K562 (cell line): ENCODE results near the gene NUP153. TPM values are rescaled to one million over a fixed set of nuclear protein-coding genes. Genes with fewer than 3 reads are reported as not detected.
A peak's percentile ranks its signal among the peaks of the same experiment; 100 is the strongest.

Source experiments
- ATAC-seq: fragments of 200-7000 bp; cut with Tn5 transposase; 3 replicates; pipeline ENCODE4 v1.9.1; 2020; ENCODE audit warnings: moderate library complexity
- BruUV-seq: library from RNA; stranded (reverse); fragments of 400-500 nt; replicated peaks from 2 replicates; lab custom pipeline; 2021; lab: Mats Ljungman, UMichigan
- CTCF ChIA-PET: fragments of 300-600 bp; formaldehyde crosslinking; extraction: SDS; loops from one replicate; lab custom pipeline; 2021; ENCODE audit warnings: low intra/inter-chr PET ratio; lab: Yijun Ruan, JAX
- POLR2A ChIA-PET: fragments of 300-600, 350-650 bp; sonication (Branson Sonifier 250); formaldehyde crosslinking; extraction: SDS; loops from one replicate; lab custom pipeline; 2021; ENCODE audit warnings: antibody characterized with exemption, inconsistent platforms; lab: Yijun Ruan, JAX
- DNase-seq, 4 experiments: peaks; one replicate each; pipeline versions ENCODE4 v3.0.0 to v3.0.0-alpha.2; 2011 to 2018; ENCODE audit warnings: low spot score in 3 of 4, mixed read lengths in 3 of 4; ENCODE audit errors: extremely low read depth in 1 of 4
- FAIRE-seq: peaks from 2 replicates; lab custom pipeline; 2011; peaks lifted over from hg19 to GRCh38; lab: Jason Lieb, UNC
- H2AFZ ChIP-seq: 2 replicates; pipeline ENCODE4 v1.6.0; 2011; ENCODE audit warnings: low read depth, low read length, control low read depth, inconsistent platforms
- H3K27ac ChIP-seq: fragments of 200-600 bp; 3 replicates; pipeline ENCODE4 v1.8.0; 2011; ENCODE audit warnings: low read depth, mild to moderate bottlenecking, control low read depth, inconsistent platforms, low read length, moderate library complexity, mixed read lengths; ENCODE audit errors: extremely low read depth
- H3K27me3 ChIP-seq, 2 experiments: fragments of 300-600 bp in 1 of 2; 2 replicates in 1 of 2; 3 replicates in 1 of 2; pipeline versions ENCODE4 v1.6.0 to v1.8.0; 2011; ENCODE audit warnings: inconsistent platforms in 2 of 2, low read length in 2 of 2, mild to moderate bottlenecking in 1 of 2, mixed read lengths in 1 of 2, moderate library complexity in 1 of 2; ENCODE audit not compliant: control insufficient read depth in 2 of 2, insufficient read depth in 2 of 2
- H3K36me3 ChIP-seq: fragments of 300-600 bp; 3 replicates; pipeline ENCODE4 v1.8.0; 2011; ENCODE audit warnings: mild to moderate bottlenecking, low read length, inconsistent platforms; ENCODE audit not compliant: control insufficient read depth, insufficient read depth
- H3K4me1 ChIP-seq, 2 experiments: fragments of 200-600 bp in 1 of 2; replicated peaks in 1 of 2; 2 replicates in 1 of 2; 3 replicates in 1 of 2; pipeline versions ENCODE4 v1.5.1 to v1.8.0; 2011; ENCODE audit warnings: inconsistent platforms in 2 of 2, low read length in 2 of 2, mild to moderate bottlenecking in 1 of 2, mixed read lengths in 1 of 2, moderate library complexity in 1 of 2; ENCODE audit not compliant: control insufficient read depth in 2 of 2, insufficient read depth in 2 of 2
- H3K4me2 ChIP-seq: 2 replicates; pipeline ENCODE4 v1.6.1; 2011; ENCODE audit warnings: low read length, control low read depth, inconsistent platforms, mixed read lengths; ENCODE audit not compliant: insufficient read depth
- H3K4me3 ChIP-seq: fragments of 200-600 bp; sonication (generic), shearing (Covaris generic); 2 replicates; pipeline ENCODE4 v1.5.1; 2016; ENCODE audit warnings: control low read depth, inconsistent platforms
- H3K79me2 ChIP-seq: fragments of 200-600 bp; 3 replicates; pipeline ENCODE4 v1.8.0; 2011; ENCODE audit warnings: low read length, inconsistent platforms; ENCODE audit not compliant: control insufficient read depth, insufficient read depth
- H3K9ac ChIP-seq, 2 experiments: 2 replicates each; pipeline versions ENCODE4 v1.6.0 to v1.6.1; 2011; ENCODE audit warnings: low read depth in 2 of 2, low read length in 2 of 2, control low read depth in 1 of 2, inconsistent platforms in 1 of 2, mild to moderate bottlenecking in 1 of 2, mixed read lengths in 1 of 2; ENCODE audit not compliant: insufficient read depth in 1 of 2
- H3K9me1 ChIP-seq: one replicate; pipeline ENCODE4 v1.6.0; 2011; ENCODE audit warnings: inconsistent platforms, mild to moderate bottlenecking, low read length, moderate library complexity; ENCODE audit not compliant: control insufficient read depth, insufficient read depth
- H3K9me3 ChIP-seq: replicated peaks from 2 replicates; pipeline ENCODE4 v1.5.1; 2011; ENCODE audit warnings: low read depth, low read length, inconsistent platforms; ENCODE audit not compliant: control insufficient read depth, insufficient read depth
- H4K20me1 ChIP-seq: replicated peaks from 2 replicates; pipeline ENCODE4 v1.6.1; 2011; ENCODE audit warnings: low read length, inconsistent platforms, mixed read lengths; ENCODE audit not compliant: control insufficient read depth, insufficient read depth
- ARID2 ChIP-seq: fragments of 450-650 bp; IDR thresholded peaks from 2 replicates; pipeline ENCODE4 v1.6.1; 2017; ENCODE audit warnings: antibody characterized with exemption, mild to moderate bottlenecking
- ATF3 ChIP-seq, 2 experiments: fragments of 450-650 bp in 1 of 2; sonication (generic) in 1 of 2; formaldehyde crosslinking in 1 of 2; IDR thresholded peaks in 1 of 2; conservative IDR thresholded peaks in 1 of 2; 2 replicates each; pipeline versions ENCODE4 v1.6.1 to v1.8.1; 2016 to 2023; ENCODE audit warnings: mild to moderate bottlenecking in 2 of 2, moderate library complexity in 2 of 2, inconsistent platforms in 1 of 2, missing genetic modification reagents in 1 of 2
- C11orf30 ChIP-seq: fragments of 450-650 bp; IDR thresholded peaks from 2 replicates; pipeline ENCODE4 v1.6.1; 2016; ENCODE audit warnings: low read depth, mild to moderate bottlenecking
- CEBPG ChIP-seq, 3 experiments: fragments of 200-800 bp in 1 of 3; sonication (Bioruptor generic) in 1 of 3; sonication (generic) in 1 of 3; formaldehyde crosslinking in 1 of 3; IDR thresholded peaks in 2 of 3; conservative IDR thresholded peaks in 1 of 3; 2 replicates each; pipeline versions ENCODE4 v1.6.1 to v1.8.0; 2016 to 2022; ENCODE audit warnings: missing compliant biosample characterization in 2 of 3, missing genetic modification characterization in 2 of 3, mild to moderate bottlenecking in 1 of 3, missing genetic modification reagents in 1 of 3
- CXXC5 ChIP-seq: fragments of 250-450 bp; sonication (Bioruptor Pico); IDR thresholded peaks from 2 replicates; pipeline ENCODE4 v1.8.0; 2022; ENCODE audit warnings: inconsistent platforms, mild to moderate bottlenecking, moderate library complexity
- EP400 ChIP-seq: fragments of 450-650 bp; IDR thresholded peaks from 2 replicates; pipeline ENCODE4 v1.6.1; 2017; ENCODE audit warnings: antibody characterized with exemption, mild to moderate bottlenecking, moderate library complexity
- EZH2 ChIP-seq: IDR thresholded peaks from 2 replicates; pipeline ENCODE4 v1.6.1; 2012; ENCODE audit warnings: low read depth, mild to moderate bottlenecking, inconsistent platforms, low read length, borderline replicate concordance
- KDM5B ChIP-seq: fragments of 200-600 bp; sonication (generic); IDR thresholded peaks from 2 replicates; pipeline ENCODE4 v1.6.1; 2012; ENCODE audit warnings: low read depth, mild to moderate bottlenecking, moderate library complexity, low read length, control low read depth, inconsistent platforms; ENCODE audit not compliant: insufficient replicate concordance
- MAFF ChIP-seq: IDR thresholded peaks from 2 replicates; pipeline ENCODE4 v1.6.1; 2012; ENCODE audit warnings: low read length, improper control_type of control experiment
- MAFG ChIP-seq: fragments of 450-650 bp; conservative IDR thresholded peaks from 2 replicates; pipeline ENCODE4 v1.6.1; 2016; ENCODE audit warnings: missing genetic modification characterization, missing compliant biosample characterization
- MAFK ChIP-seq: IDR thresholded peaks from 2 replicates; pipeline ENCODE4 v1.6.1; 2011; ENCODE audit warnings: low read length, improper control_type of control experiment
- ZNF140 ChIP-seq: fragments of 250-450 bp; sonication (Bioruptor Pico); IDR thresholded peaks from 2 replicates; pipeline ENCODE4 v1.8.0; 2021; ENCODE audit warnings: moderate library complexity, mild to moderate bottlenecking, inconsistent platforms
- ZNF175 ChIP-seq: fragments of 200-800 bp; sonication (Bioruptor generic); IDR thresholded peaks from 2 replicates; pipeline ENCODE4 v1.6.1; 2016; ENCODE audit warnings: low read depth, mild to moderate bottlenecking, missing genetic modification characterization, missing compliant biosample characterization
- ZNF316 ChIP-seq: fragments of 450-650 bp; IDR thresholded peaks from 2 replicates; pipeline ENCODE4 v1.6.1; 2016
- WGBS: fragments of 100-300 bp; shearing (Covaris generic); methylation state at CpG from one replicate; pipeline ENCODE4 v1.1.6; 2016; ENCODE audit warnings: low coverage, mixed read lengths; ENCODE audit not compliant: insufficient coverage; ENCODE audit errors: missing lambda C conversion rate; 5-methylcytosine and 5-hydroxymethylcytosine counted together
- in situ Hi-C: fragments of 300-500 bp; cut with MboI; formaldehyde crosslinking; loops from 4 replicates; pipeline ENCODE4 v1.15.0; 2018; ENCODE audit warnings: inconsistent platforms, mixed read lengths
- intact Hi-C: fragments of 100-400 bp; cut with micrococcal nuclease; formaldehyde crosslinking; loops from 2 replicates; pipeline ENCODE4 v1.14.2; 2022
- polyA plus RNA-seq, 8 experiments: library from polyadenylated mRNA; depleted of rRNA in 4 of 8; stranded (reverse) in 5 of 8; unstranded in 3 of 8; fragments of >200 nt; fragmentation: Nextera tagmentation in 2 of 8; fragmentation: Illumina TruSeq in 1 of 8; extraction: Ambion mirVana in 2 of 8; extraction: Trizol in 1 of 8; gene quantifications; 2 replicates each; pipeline versions ENCODE4 v1.2.1 to v1.2.3, GENCODE V29; 2011 to 2014; ENCODE audit warnings: inconsistent platforms in 1 of 8, missing spikeins in 1 of 8
- total RNA-seq, 7 experiments: library from RNA; depleted of rRNA in 6 of 7; stranded (reverse); fragments of >200 nt in 6 of 7; fragmentation: Illumina TruSeq in 2 of 7; extraction: Trizol in 2 of 7; gene quantifications; 2 replicates each; pipeline versions ENCODE4 v1.2.1 to v1.2.3, GENCODE V29; 2011 to 2021; ENCODE audit warnings: low replicate concordance in 1 of 7

NUP153 gene
- total and polyA plus RNA-seq, 9 of the 15 experiments (the other 6 are each of a cell fraction or from before 2014, with no cell fraction given): 21.9 to 110 (median 84.8) TPM

- Histone ChIP-seq H2AFZ (peak overlapping the region; percentile 87; the same call in 1 of the 2 replicates), H4K20me1 (no peaks in the 10 kb centered on the region), H3K27ac (no peak overlapping the region), H3K9ac (no peak overlapping the region), H3K4me2 (no peak overlapping the region), H3K4me1 (peaks cover 4 to 7% of the 10 kb centered on the region in 2 experiments), H3K4me3 (no peak overlapping the region), H3K9me3 (no peaks in the 10 kb centered on the region), H3K36me3 (no peaks in the 10 kb centered on the region), H3K9me1 (no peaks in the 10 kb centered on the region), H3K79me2 (no peaks in the 10 kb centered on the region), H3K27me3 (no peaks in the 10 kb centered on the region)
- 88% methylated on average over 3 of the region's 3 CpGs for WGBS
- intact Hi-C loops (no loop called here), in situ Hi-C loops (no loop called here)
- TF ChIP-seq MAFK: peak; percentile 67; the same call in 1 of the 2 replicates
- peak; percentile 87 for TF ChIP-seq C11orf30
- TF ChIP-seq ZNF175: 0 out of 2 replicates have a peak, but pooled peaks have one; percentile 1
- TF ChIP-seq EZH2: no peak
- no peak for TF ChIP-seq CXXC5
- TF ChIP-seq EP400: 0 out of 2 replicates have a peak, but pooled peaks have one; percentile 21
- no peak for TF ChIP-seq ZNF140
- peak; percentile 79 for TF ChIP-seq ATF3 (IDR thresholded peaks at IDR 0.05)
- TF ChIP-seq ATF3 (CRISPR knock-in tag; conservative IDR thresholded peaks at IDR 0.05): no peak
- peak; percentile 60; the same call in 1 of the 2 replicates for TF ChIP-seq MAFF
- TF ChIP-seq KDM5B: no peak
- TF ChIP-seq ZNF316: peak; percentile 94
- peak; percentile 80 for TF ChIP-seq MAFG
- no peak for TF ChIP-seq CEBPG (CRISPR knock-in tag; IDR thresholded peaks at IDR 0.05)
- peak in 1 of 2 experiments; percentile 23; a peak in 1 of 4 replicates for TF ChIP-seq CEBPG (tag; conservative IDR thresholded peaks at IDR 0.05 in 1 of 2, IDR thresholded peaks at IDR 0.05 in 1 of 2)
- no peak for TF ChIP-seq ARID2
- FAIRE-seq: no peak
- ChIA-PET CTCF (no interaction called here), POLR2A (interaction anchor here (2.0 kb wide), 1 partner anchor 10 kb away, joined by 13 read pairs; no protein-coding TSS in a partner anchor)
- ATAC-seq: no peak
- DNase-seq: no peak
- BruUV-seq: no TSS peak
Observed at GRCh38 chr6:17724341-17724740, 17.6 kb upstream of the NUP153 start.
